IPS DF 4.7 (cell line): Measurements from ENCODE around the gene VPS26C.
A peak's percentile ranks its signal among the peaks of the same experiment; 100 is the strongest.
"Not testable (repeated sequence)": the region's sequence is repeated elsewhere in the genome, so short reads cannot be mapped to it uniquely, and the experiment has no call there.

ENCODE experiments used
- DNase-seq: peaks from one replicate; pipeline ENCODE4 v3.0.0-alpha.2; 2013; ENCODE audit warnings: low spot score; ENCODE audit errors: extremely low read depth

The VPS26C gene

GRCh38 chr21:37231249-37231645 is 35.9 kb downstream of the VPS26C start:
- DNase-seq, result no peak

GRCh38 chr21:37230632-37231248 is 36.4 kb downstream of the VPS26C start:
- DNase-seq, result no peak

- DNase-seq, result no peak
These were observed 39.1 kb downstream of the VPS26C start for GRCh38 chr21:37228003-37228400.

- DNase-seq, result no peak
These were observed 39.8 kb downstream of the VPS26C start for GRCh38 chr21:37227071-37228002.

GRCh38 chr21:37226041-37226920 is 40.9 kb downstream of the VPS26C start:
- no peak for DNase-seq

GRCh38 chr21:37224861-37225839 is 42.0 kb downstream of the VPS26C start:
- no peak for DNase-seq

GRCh38 chr21:37223804-37224345 is 43.3 kb downstream of the VPS26C start:
- no peak for DNase-seq

- DNase-seq, result not testable (repeated sequence)
These were observed 44.9 kb downstream of the VPS26C start for GRCh38 chr21:37222248-37222647.

GRCh38 chr21:37220981-37221664 is 46.0 kb downstream of the VPS26C start:
- peak; percentile 46 for DNase-seq

- DNase-seq, result no peak
These were observed 46.6 kb downstream of the VPS26C start for GRCh38 chr21:37220433-37220980.

GRCh38 chr21:37219761-37220432 is 47.2 kb downstream of the VPS26C start:
- DNase-seq, result no peak

- no peak for DNase-seq
These were observed 52.2 kb downstream of the VPS26C start for GRCh38 chr21:37214952-37215351.

- DNase-seq, result no peak
These were observed 56.3 kb downstream of the VPS26C start for GRCh38 chr21:37210799-37211198.

- DNase-seq, result no peak
These were observed 57.0 kb downstream of the VPS26C start for GRCh38 chr21:37210130-37210529.

- no peak for DNase-seq
These were observed 58.4 kb downstream of the VPS26C start for GRCh38 chr21:37208741-37209225.

- no peak for DNase-seq
These were observed 58.9 kb downstream of the VPS26C start for GRCh38 chr21:37208056-37208721.

GRCh38 chr21:37207441-37208009 is 59.6 kb downstream of the VPS26C start:
- no peak for DNase-seq

- no peak for DNase-seq
These were observed 60.6 kb downstream of the VPS26C start for GRCh38 chr21:37206496-37206895.
